Activated CD4-positive, alpha-beta T cell treated with anti-CD3 and anti-CD28 coated beads for 1 hour (primary cell): ENCODE measurements around the gene AGBL2.

Source experiments
- DNase-seq: peaks from one replicate; pipeline ENCODE4 v3.0.0-alpha.2; 2020

AGBL2 gene

DNA sequence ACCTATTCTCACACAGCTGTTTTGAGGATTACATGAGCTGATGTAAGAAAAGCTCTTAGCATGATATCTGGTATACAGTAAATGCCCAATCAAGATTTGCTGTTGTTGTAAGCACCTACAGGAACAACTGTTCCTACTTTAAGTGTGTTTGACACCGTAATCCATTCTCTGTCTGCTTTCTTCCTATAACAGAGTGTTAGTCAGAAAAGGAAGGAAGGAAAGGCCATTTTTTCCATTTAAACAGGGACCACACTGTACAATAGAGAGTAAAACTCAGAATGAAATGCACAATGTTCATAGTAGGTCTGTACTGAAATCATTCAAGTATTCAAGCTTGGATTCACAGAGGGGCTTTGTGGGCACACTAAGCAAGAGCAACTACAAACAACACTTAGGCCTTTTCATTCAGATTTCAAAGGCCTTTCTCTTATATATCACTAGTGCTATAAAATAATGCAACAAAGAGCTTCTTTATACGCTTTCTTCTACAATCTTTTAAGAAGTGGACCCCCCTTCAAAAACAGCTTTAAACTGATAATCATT, 94.3 kb downstream of the AGBL2 start:
- DNase-seq: no peak

DNA sequence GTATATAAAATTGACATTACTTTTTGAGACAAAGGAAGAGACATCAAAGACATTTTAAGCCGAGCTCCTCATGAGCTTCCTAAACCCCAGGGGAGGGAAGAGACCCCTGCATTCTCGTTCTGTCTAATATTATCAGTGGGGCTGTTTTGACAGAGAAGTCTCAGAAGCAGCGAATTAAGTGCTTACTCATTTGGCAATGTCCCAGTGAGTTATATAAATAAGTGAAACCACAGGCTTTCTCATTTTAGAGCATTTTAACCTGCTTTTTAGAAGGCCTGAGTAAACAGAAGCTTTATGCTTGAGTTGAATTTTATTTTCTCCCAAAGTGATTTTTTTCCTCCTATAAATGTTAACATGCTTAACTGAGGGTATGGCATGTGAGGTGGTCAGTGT, 97.8 kb downstream of the AGBL2 start:
- no peak for DNase-seq

DNA sequence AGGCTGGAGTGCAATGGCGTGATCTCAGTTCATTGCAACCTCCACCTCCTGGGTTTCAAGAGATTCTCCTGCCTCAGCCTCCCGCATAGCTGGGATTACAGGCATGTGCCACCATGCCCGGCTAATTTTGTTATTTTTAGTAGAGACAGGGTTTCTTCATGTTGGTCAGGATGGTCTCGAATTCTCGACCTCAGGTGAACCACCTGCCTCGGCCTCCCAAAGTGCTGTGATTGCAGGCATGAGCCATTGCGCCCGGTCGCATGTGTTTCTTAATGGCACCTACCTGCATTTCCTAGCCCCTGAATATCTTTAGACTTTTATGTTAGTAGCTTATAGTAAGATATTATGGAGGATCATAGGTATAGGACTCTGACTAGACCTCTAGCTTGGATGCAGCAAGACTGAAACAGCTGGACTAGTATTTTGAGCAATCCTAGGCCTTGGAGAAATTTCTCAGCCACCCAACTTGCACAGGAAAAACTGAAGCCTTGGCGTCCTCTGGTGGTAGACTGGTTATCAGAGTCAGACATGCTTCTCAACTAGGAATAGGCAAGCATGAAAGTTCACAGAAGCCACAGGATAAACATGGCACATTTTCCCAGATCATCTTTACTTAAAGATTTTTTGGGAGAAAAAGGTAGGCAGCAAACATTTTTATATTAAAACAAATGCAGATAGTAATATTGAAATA, 98.3 kb downstream of the AGBL2 start:
- no peak for DNase-seq

DNA sequence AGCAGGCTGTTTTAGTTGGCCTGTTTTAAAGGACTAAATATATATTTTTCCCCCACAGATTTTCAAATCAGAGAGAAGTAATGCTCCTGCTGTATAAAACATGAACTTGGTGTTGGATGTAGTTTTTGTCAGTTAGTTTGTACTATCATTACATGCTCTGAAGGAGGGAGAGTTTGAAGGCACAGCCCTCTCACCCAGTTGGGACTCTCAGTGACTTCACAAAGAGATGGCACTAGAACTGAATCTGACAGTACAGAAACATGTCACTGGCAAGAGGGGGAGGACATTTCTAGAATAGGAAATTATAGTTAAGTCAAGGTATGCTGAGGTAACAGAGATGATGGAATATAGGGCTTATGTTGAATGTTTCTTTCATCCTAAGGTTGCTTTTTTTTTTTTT, 99.9 kb downstream of the AGBL2 start:
- DNase-seq: no peak

DNA sequence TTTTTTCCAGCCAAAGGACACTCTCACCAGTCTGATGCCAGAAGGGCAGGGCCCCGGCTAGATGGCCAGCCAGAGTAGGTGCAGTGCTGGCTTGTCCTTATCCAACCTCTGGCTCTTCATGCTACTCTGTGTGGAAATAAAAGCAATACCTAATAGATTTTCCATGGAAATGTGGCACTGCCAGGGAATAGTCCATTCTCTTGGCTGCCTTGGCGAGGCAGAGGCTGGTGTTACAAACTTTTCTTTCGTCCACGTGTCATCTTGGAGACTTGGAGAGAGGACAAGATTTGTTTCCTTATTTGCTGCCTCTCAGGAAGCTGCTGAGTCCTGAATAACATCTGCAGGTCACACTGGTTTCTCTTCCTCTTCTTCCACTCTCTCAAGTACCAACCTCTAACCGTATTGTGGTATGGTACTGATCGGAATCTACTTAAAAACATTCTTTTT, 103.8 kb downstream of the AGBL2 start:
- no peak for DNase-seq

DNA sequence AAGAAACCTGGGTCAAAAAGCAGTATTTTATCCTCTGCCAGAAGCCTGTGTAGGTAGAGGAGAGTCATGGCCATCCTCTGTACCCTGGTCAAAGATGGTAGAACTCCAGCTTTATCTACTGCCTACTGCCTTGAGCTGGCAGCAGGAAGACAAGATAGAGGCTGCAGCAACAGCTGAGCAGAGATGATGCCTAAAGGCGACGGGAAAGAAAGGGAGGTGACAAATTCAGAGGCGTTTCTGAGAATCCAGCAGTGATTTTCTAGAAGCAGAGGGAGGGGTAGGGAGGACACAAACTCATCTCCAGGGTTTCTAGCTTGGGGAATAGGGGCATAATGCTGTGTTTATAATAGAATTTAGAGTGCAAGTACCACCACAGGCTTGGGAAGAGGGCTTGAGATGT, 105.5 kb downstream of the AGBL2 start:
- DNase-seq: no peak
